K562 (cell line): Measurements from ENCODE around the gene ACKR2. TPM values are rescaled to one million over a fixed set of nuclear protein-coding genes. Genes with fewer than 3 reads are reported as not detected.

Experiments used
- ATAC-seq: fragments of 200-7000 bp; cut with Tn5 transposase; 3 replicates; pipeline ENCODE4 v1.9.1; 2020; ENCODE audit warnings: moderate library complexity
- BruUV-seq: library from RNA; stranded (reverse); fragments of 400-500 nt; replicated peaks from 2 replicates; lab custom pipeline; 2021; lab: Mats Ljungman, UMichigan
- CTCF ChIA-PET: fragments of 300-600 bp; formaldehyde crosslinking; extraction: SDS; loops from one replicate; lab custom pipeline; 2021; ENCODE audit warnings: low intra/inter-chr PET ratio; lab: Yijun Ruan, JAX
- POLR2A ChIA-PET: fragments of 300-600, 350-650 bp; sonication (Branson Sonifier 250); formaldehyde crosslinking; extraction: SDS; loops from one replicate; lab custom pipeline; 2021; ENCODE audit warnings: antibody characterized with exemption, inconsistent platforms; lab: Yijun Ruan, JAX
- DNase-seq, 4 experiments: peaks; one replicate each; pipeline versions ENCODE4 v3.0.0 to v3.0.0-alpha.2; 2011 to 2018; ENCODE audit warnings: low spot score in 3 of 4, mixed read lengths in 3 of 4; ENCODE audit errors: extremely low read depth in 1 of 4
- FAIRE-seq: peaks from 2 replicates; lab custom pipeline; 2011; peaks lifted over from hg19 to GRCh38; lab: Jason Lieb, UNC
- H2AFZ ChIP-seq: 2 replicates; pipeline ENCODE4 v1.6.0; 2011; ENCODE audit warnings: low read depth, low read length, control low read depth, inconsistent platforms
- H3K27ac ChIP-seq: fragments of 200-600 bp; 3 replicates; pipeline ENCODE4 v1.8.0; 2011; ENCODE audit warnings: low read depth, mild to moderate bottlenecking, control low read depth, inconsistent platforms, low read length, moderate library complexity, mixed read lengths; ENCODE audit errors: extremely low read depth
- H3K27me3 ChIP-seq, 2 experiments: fragments of 300-600 bp in 1 of 2; 2 replicates in 1 of 2; 3 replicates in 1 of 2; pipeline versions ENCODE4 v1.6.0 to v1.8.0; 2011; ENCODE audit warnings: inconsistent platforms in 2 of 2, low read length in 2 of 2, mild to moderate bottlenecking in 1 of 2, mixed read lengths in 1 of 2, moderate library complexity in 1 of 2; ENCODE audit not compliant: control insufficient read depth in 2 of 2, insufficient read depth in 2 of 2
- H3K36me3 ChIP-seq: fragments of 300-600 bp; 3 replicates; pipeline ENCODE4 v1.8.0; 2011; ENCODE audit warnings: mild to moderate bottlenecking, low read length, inconsistent platforms; ENCODE audit not compliant: control insufficient read depth, insufficient read depth
- H3K4me1 ChIP-seq, 2 experiments: fragments of 200-600 bp in 1 of 2; replicated peaks in 1 of 2; 2 replicates in 1 of 2; 3 replicates in 1 of 2; pipeline versions ENCODE4 v1.5.1 to v1.8.0; 2011; ENCODE audit warnings: inconsistent platforms in 2 of 2, low read length in 2 of 2, mild to moderate bottlenecking in 1 of 2, mixed read lengths in 1 of 2, moderate library complexity in 1 of 2; ENCODE audit not compliant: control insufficient read depth in 2 of 2, insufficient read depth in 2 of 2
- H3K4me2 ChIP-seq: 2 replicates; pipeline ENCODE4 v1.6.1; 2011; ENCODE audit warnings: low read length, control low read depth, inconsistent platforms, mixed read lengths; ENCODE audit not compliant: insufficient read depth
- H3K4me3 ChIP-seq: fragments of 200-600 bp; sonication (generic), shearing (Covaris generic); 2 replicates; pipeline ENCODE4 v1.5.1; 2016; ENCODE audit warnings: control low read depth, inconsistent platforms
- H3K79me2 ChIP-seq: fragments of 200-600 bp; 3 replicates; pipeline ENCODE4 v1.8.0; 2011; ENCODE audit warnings: low read length, inconsistent platforms; ENCODE audit not compliant: control insufficient read depth, insufficient read depth
- H3K9ac ChIP-seq, 2 experiments: 2 replicates each; pipeline versions ENCODE4 v1.6.0 to v1.6.1; 2011; ENCODE audit warnings: low read depth in 2 of 2, low read length in 2 of 2, control low read depth in 1 of 2, inconsistent platforms in 1 of 2, mild to moderate bottlenecking in 1 of 2, mixed read lengths in 1 of 2; ENCODE audit not compliant: insufficient read depth in 1 of 2
- H3K9me1 ChIP-seq: one replicate; pipeline ENCODE4 v1.6.0; 2011; ENCODE audit warnings: inconsistent platforms, mild to moderate bottlenecking, low read length, moderate library complexity; ENCODE audit not compliant: control insufficient read depth, insufficient read depth
- H3K9me3 ChIP-seq: replicated peaks from 2 replicates; pipeline ENCODE4 v1.5.1; 2011; ENCODE audit warnings: low read depth, low read length, inconsistent platforms; ENCODE audit not compliant: control insufficient read depth, insufficient read depth
- H4K20me1 ChIP-seq: replicated peaks from 2 replicates; pipeline ENCODE4 v1.6.1; 2011; ENCODE audit warnings: low read length, inconsistent platforms, mixed read lengths; ENCODE audit not compliant: control insufficient read depth, insufficient read depth
- FOXM1 ChIP-seq, 2 experiments: fragments of 450-650 bp in 1 of 2; sonication (generic) in 1 of 2; formaldehyde crosslinking in 1 of 2; IDR thresholded peaks; 2 replicates each; pipeline versions ENCODE4 v1.6.1 to v1.9.0; 2017 to 2022; ENCODE audit warnings: low read depth in 2 of 2, mild to moderate bottlenecking in 2 of 2, missing genetic modification reagents in 1 of 2, moderate library complexity in 1 of 2
- GTF2E2 ChIP-seq: fragments of 200-800 bp; sonication (Bioruptor generic); IDR thresholded peaks from 2 replicates; pipeline ENCODE4 v1.6.1; 2016; ENCODE audit warnings: missing genetic modification characterization, missing compliant biosample characterization
- LCOR ChIP-seq: sonication (generic); formaldehyde crosslinking; IDR thresholded peaks from 2 replicates; pipeline ENCODE4 v1.8.0; 2022; ENCODE audit warnings: mild to moderate bottlenecking, missing genetic modification reagents
- WGBS: fragments of 100-300 bp; shearing (Covaris generic); methylation state at CpG from one replicate; pipeline ENCODE4 v1.1.6; 2016; ENCODE audit warnings: low coverage, mixed read lengths; ENCODE audit not compliant: insufficient coverage; ENCODE audit errors: missing lambda C conversion rate; 5-methylcytosine and 5-hydroxymethylcytosine counted together
- in situ Hi-C: fragments of 300-500 bp; cut with MboI; formaldehyde crosslinking; loops from 4 replicates; pipeline ENCODE4 v1.15.0; 2018; ENCODE audit warnings: inconsistent platforms, mixed read lengths
- intact Hi-C: fragments of 100-400 bp; cut with micrococcal nuclease; formaldehyde crosslinking; loops from 2 replicates; pipeline ENCODE4 v1.14.2; 2022
- polyA plus RNA-seq, 8 experiments: library from polyadenylated mRNA; depleted of rRNA in 4 of 8; stranded (reverse) in 5 of 8; unstranded in 3 of 8; fragments of >200 nt; fragmentation: Nextera tagmentation in 2 of 8; fragmentation: Illumina TruSeq in 1 of 8; extraction: Ambion mirVana in 2 of 8; extraction: Trizol in 1 of 8; gene quantifications; 2 replicates each; pipeline versions ENCODE4 v1.2.1 to v1.2.3, GENCODE V29; 2011 to 2014; ENCODE audit warnings: inconsistent platforms in 1 of 8, missing spikeins in 1 of 8
- total RNA-seq, 7 experiments: library from RNA; depleted of rRNA in 6 of 7; stranded (reverse); fragments of >200 nt in 6 of 7; fragmentation: Illumina TruSeq in 2 of 7; extraction: Trizol in 2 of 7; gene quantifications; 2 replicates each; pipeline versions ENCODE4 v1.2.1 to v1.2.3, GENCODE V29; 2011 to 2021; ENCODE audit warnings: low replicate concordance in 1 of 7
- TF ChIP-seq, protein P1 (sequence below): sonication (generic); formaldehyde crosslinking; IDR thresholded peaks from 2 replicates; pipeline ENCODE4 v1.8.0; 2022; ENCODE audit warnings: missing genetic modification reagents, mild to moderate bottlenecking, borderline replicate concordance
- TF ChIP-seq, protein P2 (sequence below): sonication (generic); formaldehyde crosslinking; IDR thresholded peaks from 2 replicates; pipeline ENCODE4 v1.4.0; 2020; ENCODE audit warnings: mild to moderate bottlenecking, missing genetic modification reagents
- TF ChIP-seq, protein P3 (sequence below): conservative IDR thresholded peaks from 2 replicates; pipeline ENCODE4 v1.6.1; 2011; ENCODE audit warnings: low read depth, mild to moderate bottlenecking, low read length; ENCODE audit not compliant: control insufficient read depth

The ACKR2 gene
- total and polyA plus RNA-seq, 9 of the 15 experiments (the other 6 are each of a cell fraction or from before 2014, with no cell fraction given), result 0.03 to 0.69 (median 0.25) TPM; not detected in 1

DNA sequence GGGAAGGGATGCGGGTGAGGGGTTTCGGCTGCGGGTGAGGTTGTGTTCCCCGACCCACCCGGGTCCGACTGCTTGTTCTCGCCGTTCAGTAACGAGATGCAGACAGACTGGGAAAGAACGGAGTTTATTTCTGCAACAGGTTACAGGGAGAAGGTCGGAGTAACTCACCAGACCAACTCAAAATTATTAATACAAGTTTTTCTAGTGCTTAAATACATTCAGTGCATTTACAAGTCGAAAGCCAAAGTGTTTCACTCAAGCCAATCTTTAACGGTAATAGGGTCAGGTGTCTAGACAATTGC is 4.5 kb upstream of the ACKR2 start:
- Histone ChIP-seq H3K4me3 (peak overlapping the region; percentile 75), H2AFZ (peak overlapping the region; percentile 95), H3K36me3 (peaks cover 22% of the 10 kb centered on the region; the same call in 2 of the 3 replicates), H3K4me1 (peaks cover 16 to 26% of the 10 kb centered on the region in 2 experiments; a peak in 4 of 5 replicates), H3K4me2 (peak overlapping the region; percentile 88), H3K79me2 (peaks cover 46% of the 10 kb centered on the region), H3K9me1 (no peaks in the 10 kb centered on the region), H3K9me3 (no peaks in the 10 kb centered on the region), H3K27me3 (no peaks in the 10 kb centered on the region), H3K9ac (peak overlapping the region; percentile 90 to 99), H4K20me1 (no peaks in the 10 kb centered on the region), H3K27ac (peak overlapping the region; percentile 83)
- ChIA-PET CTCF (no interaction called here), POLR2A (interaction anchor here (0.8 to 3.0 kb wide), 7 partner anchors 9 to 69 kb away, joined by 3 to 19 read pairs (median 4); no protein-coding TSS in a partner anchor)
- in situ Hi-C loops, result no loop called here
- peak; percentile 17; the same call in 2 of the 3 replicates for ATAC-seq
- BruUV-seq, result TSS peak; percentile 92
- no peak for DNase-seq
- FAIRE-seq, result no peak
- intact Hi-C loops, result no loop called here
- 2% methylated on average over 13 of the region's 13 CpGs for WGBS
- TF ChIP-seq, protein P1, sequence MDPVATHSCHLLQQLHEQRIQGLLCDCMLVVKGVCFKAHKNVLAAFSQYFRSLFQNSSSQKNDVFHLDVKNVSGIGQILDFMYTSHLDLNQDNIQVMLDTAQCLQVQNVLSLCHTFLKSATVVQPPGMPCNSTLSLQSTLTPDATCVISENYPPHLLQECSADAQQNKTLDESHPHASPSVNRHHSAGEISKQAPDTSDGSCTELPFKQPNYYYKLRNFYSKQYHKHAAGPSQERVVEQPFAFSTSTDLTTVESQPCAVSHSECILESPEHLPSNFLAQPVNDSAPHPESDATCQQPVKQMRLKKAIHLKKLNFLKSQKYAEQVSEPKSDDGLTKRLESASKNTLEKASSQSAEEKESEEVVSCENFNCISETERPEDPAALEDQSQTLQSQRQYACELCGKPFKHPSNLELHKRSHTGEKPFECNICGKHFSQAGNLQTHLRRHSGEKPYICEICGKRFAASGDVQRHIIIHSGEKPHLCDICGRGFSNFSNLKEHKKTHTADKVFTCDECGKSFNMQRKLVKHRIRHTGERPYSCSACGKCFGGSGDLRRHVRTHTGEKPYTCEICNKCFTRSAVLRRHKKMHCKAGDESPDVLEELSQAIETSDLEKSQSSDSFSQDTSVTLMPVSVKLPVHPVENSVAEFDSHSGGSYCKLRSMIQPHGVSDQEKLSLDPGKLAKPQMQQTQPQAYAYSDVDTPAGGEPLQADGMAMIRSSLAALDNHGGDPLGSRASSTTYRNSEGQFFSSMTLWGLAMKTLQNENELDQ (CRISPR knock-in tag), result no peak
- TF ChIP-seq GTF2E2 (0 out of 2 replicates have a peak, but pooled peaks have one; percentile 40), LCOR (peak; percentile 35; the same call in 1 of the 2 replicates), FOXM1 (IDR thresholded peaks at IDR 0.05; ENCODE audit: low read depth) (no peak), FOXM1 (CRISPR knock-in tag; IDR thresholded peaks at IDR 0.05; ENCODE audit: low read depth) (0 out of 2 replicates have a peak, but pooled peaks have one; percentile 61)
- TF ChIP-seq, protein P2, sequence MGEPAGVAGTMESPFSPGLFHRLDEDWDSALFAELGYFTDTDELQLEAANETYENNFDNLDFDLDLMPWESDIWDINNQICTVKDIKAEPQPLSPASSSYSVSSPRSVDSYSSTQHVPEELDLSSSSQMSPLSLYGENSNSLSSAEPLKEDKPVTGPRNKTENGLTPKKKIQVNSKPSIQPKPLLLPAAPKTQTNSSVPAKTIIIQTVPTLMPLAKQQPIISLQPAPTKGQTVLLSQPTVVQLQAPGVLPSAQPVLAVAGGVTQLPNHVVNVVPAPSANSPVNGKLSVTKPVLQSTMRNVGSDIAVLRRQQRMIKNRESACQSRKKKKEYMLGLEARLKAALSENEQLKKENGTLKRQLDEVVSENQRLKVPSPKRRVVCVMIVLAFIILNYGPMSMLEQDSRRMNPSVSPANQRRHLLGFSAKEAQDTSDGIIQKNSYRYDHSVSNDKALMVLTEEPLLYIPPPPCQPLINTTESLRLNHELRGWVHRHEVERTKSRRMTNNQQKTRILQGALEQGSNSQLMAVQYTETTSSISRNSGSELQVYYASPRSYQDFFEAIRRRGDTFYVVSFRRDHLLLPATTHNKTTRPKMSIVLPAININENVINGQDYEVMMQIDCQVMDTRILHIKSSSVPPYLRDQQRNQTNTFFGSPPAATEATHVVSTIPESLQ (CRISPR knock-in tag), result peak; percentile 4; the same call in 1 of the 2 replicates
- TF ChIP-seq, protein P3, sequence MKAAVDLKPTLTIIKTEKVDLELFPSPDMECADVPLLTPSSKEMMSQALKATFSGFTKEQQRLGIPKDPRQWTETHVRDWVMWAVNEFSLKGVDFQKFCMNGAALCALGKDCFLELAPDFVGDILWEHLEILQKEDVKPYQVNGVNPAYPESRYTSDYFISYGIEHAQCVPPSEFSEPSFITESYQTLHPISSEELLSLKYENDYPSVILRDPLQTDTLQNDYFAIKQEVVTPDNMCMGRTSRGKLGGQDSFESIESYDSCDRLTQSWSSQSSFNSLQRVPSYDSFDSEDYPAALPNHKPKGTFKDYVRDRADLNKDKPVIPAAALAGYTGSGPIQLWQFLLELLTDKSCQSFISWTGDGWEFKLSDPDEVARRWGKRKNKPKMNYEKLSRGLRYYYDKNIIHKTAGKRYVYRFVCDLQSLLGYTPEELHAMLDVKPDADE, result 0 out of 2 replicates have a peak, but pooled peaks have one; percentile 2
